22Rv1 (cell line): ENCODE data around the gene C3orf22.

Source experiments
- CTCF ChIP-seq: fragments of 450-650 bp; IDR thresholded peaks from 2 replicates; pipeline ENCODE4 v1.5.1; 2017; ENCODE audit warnings: mild to moderate bottlenecking
- ZFX ChIP-seq: fragments of 450-650 bp; IDR thresholded peaks from 2 replicates; pipeline ENCODE4 v1.6.1; 2017; ENCODE audit warnings: antibody characterized with exemption, borderline replicate concordance

GRCh38 chr3:126542340-126543241 is 16.1 kb downstream of the C3orf22 start:
- no peak for TF ChIP-seq CTCF
- TF ChIP-seq ZFX = no peak
